ENCODE results near the gene STAT1. TPM values are rescaled to one million over a fixed set of nuclear protein-coding genes. Genes with fewer than 3 reads are reported as not detected.

Gene STAT1
- total RNA-seq, 1 donor from 2014 or later, result 29.0 TPM

DNA sequence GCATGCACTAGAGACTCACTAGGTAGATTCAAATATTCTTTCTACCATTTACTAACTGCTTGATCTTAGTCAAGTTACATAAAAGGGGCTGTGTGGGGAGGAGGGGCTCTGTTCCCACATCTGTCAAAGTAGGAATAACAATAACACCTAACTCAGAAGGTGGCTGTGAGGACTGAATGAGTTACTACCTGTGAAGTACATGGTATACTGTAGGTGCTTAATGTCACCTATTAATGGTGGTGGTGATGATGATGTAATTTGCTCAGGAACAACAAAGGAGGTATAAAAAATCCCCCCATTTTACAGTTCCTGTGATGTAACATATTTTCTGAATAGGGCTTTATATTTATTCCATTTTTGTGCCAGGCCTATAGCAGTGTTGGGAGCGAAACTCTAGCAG, 40.7 kb downstream of the STAT1 start:
- FAIRE-seq (no peak), DNase-seq (ENCODE audit: low read depth) (no peak)
- TF ChIP-seq, protein P1, sequence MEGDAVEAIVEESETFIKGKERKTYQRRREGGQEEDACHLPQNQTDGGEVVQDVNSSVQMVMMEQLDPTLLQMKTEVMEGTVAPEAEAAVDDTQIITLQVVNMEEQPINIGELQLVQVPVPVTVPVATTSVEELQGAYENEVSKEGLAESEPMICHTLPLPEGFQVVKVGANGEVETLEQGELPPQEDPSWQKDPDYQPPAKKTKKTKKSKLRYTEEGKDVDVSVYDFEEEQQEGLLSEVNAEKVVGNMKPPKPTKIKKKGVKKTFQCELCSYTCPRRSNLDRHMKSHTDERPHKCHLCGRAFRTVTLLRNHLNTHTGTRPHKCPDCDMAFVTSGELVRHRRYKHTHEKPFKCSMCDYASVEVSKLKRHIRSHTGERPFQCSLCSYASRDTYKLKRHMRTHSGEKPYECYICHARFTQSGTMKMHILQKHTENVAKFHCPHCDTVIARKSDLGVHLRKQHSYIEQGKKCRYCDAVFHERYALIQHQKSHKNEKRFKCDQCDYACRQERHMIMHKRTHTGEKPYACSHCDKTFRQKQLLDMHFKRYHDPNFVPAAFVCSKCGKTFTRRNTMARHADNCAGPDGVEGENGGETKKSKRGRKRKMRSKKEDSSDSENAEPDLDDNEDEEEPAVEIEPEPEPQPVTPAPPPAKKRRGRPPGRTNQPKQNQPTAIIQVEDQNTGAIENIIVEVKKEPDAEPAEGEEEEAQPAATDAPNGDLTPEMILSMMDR (IDR thresholded peaks at IDR 0.05; ENCODE audit: insufficient read depth, low read length, severe bottlenecking), result no peak
- Histone ChIP-seq H3K4me3 (ENCODE audit: low read depth, low read length) (no peak overlapping the region), H3K36me3 (ENCODE audit: control insufficient read depth, insufficient read depth, low read length) (peaks cover 24% of the 10 kb centered on the region), H3K27me3 (ENCODE audit: control insufficient read depth, insufficient read depth, low read length) (no peaks in the 10 kb centered on the region)

DNA sequence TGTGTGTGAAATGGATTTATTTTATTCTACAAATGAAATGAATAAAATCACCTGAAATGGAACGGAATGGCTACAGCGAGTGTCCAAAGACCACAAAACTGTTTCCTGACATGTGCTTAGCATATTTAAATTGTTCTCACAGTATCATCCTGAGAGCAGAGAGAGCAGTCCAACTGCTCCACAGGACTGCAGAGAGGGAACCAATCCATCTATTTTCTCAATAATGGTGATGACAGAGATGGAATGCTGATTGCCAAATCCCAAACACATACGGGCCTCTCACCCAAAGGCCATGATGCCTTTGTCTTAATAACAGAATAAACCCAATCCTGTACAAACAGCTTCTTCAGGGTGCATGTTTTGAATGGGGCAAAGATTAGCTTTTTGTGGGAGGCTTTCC, 41.1 kb downstream of the STAT1 start:
- TF ChIP-seq, protein P1 (IDR thresholded peaks at IDR 0.05; ENCODE audit: insufficient read depth, low read length, severe bottlenecking), result no peak
- Histone ChIP-seq H3K36me3 (ENCODE audit: control insufficient read depth, insufficient read depth, low read length) (peaks cover 23% of the 10 kb centered on the region), H3K4me3 (ENCODE audit: low read depth, low read length) (no peak overlapping the region), H3K27me3 (ENCODE audit: control insufficient read depth, insufficient read depth, low read length) (no peaks in the 10 kb centered on the region)
- FAIRE-seq, result no peak
- no peak for DNase-seq (ENCODE audit: low read depth)

DNA sequence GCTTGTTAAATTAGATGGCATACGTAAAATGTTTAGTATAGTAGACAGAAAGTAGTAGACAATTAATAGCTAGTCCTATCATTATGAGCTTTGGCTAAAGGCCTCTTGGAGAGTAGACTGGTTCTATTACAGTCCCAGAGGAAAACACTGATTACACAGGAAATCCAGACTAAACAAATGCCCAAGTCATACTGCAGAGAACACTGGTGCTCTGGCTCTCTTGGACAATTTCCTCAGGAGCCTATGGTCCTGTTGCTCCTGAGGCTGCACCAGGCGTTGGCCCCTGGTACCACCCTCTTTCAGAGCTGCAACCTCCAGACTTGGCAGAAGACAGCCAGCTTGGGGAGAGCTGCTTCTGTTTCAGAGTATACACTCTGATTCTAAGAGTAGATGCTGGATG, 41.8 kb downstream of the STAT1 start:
- no peak for FAIRE-seq
- DNase-seq (ENCODE audit: low read depth), result no peak
- no peaks in the 10 kb centered on the region for H3K27me3 ChIP-seq (ENCODE audit: control insufficient read depth, insufficient read depth, low read length)
- TF ChIP-seq, protein P1 (IDR thresholded peaks at IDR 0.05; ENCODE audit: insufficient read depth, low read length, severe bottlenecking), result no peak
- H3K4me3 ChIP-seq (ENCODE audit: low read depth, low read length), result no peak overlapping the region
- peaks cover 21% of the 10 kb centered on the region for H3K36me3 ChIP-seq (ENCODE audit: control insufficient read depth, insufficient read depth, low read length)

DNA sequence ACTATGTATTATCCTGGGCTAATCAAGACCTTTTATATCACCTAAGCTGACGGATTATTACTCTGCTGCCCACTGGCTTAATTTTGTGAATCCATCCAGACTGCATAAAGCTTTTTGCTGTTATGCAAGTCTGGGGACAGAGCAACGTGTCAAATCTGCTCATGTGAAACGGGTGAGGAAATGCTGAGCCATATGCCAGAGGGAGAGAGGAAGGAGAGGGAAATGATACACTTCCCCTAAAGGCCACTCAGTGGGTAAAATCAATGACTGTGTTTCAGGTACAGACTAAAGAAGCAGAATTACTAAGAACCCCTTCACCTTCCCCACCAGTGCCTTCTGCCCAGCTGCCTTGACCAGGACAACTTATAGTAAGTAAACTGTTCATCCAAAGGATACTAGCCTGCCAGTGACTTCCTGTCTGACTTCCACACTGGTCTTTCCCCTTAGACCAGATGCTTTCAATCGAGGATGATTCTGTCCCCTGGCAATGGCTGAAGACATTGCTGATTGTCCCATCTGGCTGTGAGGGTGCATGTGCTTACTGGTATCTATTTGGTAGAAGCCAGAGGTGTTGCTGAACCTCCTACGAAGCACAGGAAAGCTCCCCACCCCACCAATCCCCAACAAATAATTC, 43.0 kb downstream of the STAT1 start:
- Histone ChIP-seq H3K36me3 (ENCODE audit: control insufficient read depth, insufficient read depth, low read length) (peaks cover 22% of the 10 kb centered on the region), H3K27me3 (ENCODE audit: control insufficient read depth, insufficient read depth, low read length) (no peaks in the 10 kb centered on the region), H3K4me3 (ENCODE audit: low read depth, low read length) (no peak overlapping the region)
- no peak for DNase-seq (ENCODE audit: low read depth)
- TF ChIP-seq, protein P1 (IDR thresholded peaks at IDR 0.05; ENCODE audit: insufficient read depth, low read length, severe bottlenecking), result no peak
- FAIRE-seq, result no peak

DNA sequence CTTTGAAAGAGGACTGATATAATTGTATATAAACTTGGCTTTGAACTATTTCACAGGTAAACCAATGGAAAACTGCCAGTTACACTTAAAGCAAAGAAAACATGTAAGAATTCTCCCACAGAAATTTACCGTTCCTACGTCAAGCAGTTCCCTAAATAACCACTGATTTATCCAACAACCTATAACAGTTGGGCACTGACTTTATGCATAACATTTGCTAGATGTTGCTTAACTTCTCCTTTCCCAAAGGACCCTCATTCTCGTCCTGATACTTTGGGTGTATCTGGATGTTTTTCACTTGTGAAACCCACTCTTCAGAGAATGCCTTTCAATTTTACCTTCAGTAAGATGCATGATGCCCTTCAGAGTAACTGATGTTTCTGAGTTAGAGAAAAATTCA, 43.8 kb downstream of the STAT1 start:
- Histone ChIP-seq H3K4me3 (ENCODE audit: low read depth, low read length) (no peak overlapping the region), H3K27me3 (ENCODE audit: control insufficient read depth, insufficient read depth, low read length) (no peaks in the 10 kb centered on the region), H3K36me3 (ENCODE audit: control insufficient read depth, insufficient read depth, low read length) (peaks cover 18% of the 10 kb centered on the region)
- FAIRE-seq (no peak), DNase-seq (ENCODE audit: low read depth) (no peak)
- TF ChIP-seq, protein P1 (IDR thresholded peaks at IDR 0.05; ENCODE audit: insufficient read depth, low read length, severe bottlenecking), result no peak

DNA sequence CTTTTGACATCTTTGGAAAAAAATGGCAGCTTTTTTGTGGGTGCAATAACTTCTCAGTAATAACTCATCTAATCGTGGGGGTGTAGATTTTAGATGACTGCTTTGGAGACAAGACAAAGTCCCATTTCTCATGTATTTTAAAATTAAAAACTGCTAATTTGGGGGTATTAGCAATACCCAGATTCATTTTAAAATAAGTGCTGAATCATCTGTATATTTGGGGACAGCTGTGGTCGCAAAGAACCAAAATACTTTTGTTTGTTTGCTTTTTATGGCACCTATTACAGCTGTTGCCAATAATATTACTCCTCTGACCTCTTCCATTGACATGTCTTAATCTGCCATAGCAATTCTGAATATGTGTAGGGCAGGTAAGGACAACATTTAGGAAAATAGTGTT, 45.4 kb downstream of the STAT1 start:
- no peak for FAIRE-seq
- H3K27me3 ChIP-seq (ENCODE audit: control insufficient read depth, insufficient read depth, low read length), result no peaks in the 10 kb centered on the region
- no peak for DNase-seq (ENCODE audit: low read depth)
- H3K36me3 ChIP-seq (ENCODE audit: control insufficient read depth, insufficient read depth, low read length), result peaks cover 13% of the 10 kb centered on the region
- TF ChIP-seq, protein P1 (IDR thresholded peaks at IDR 0.05; ENCODE audit: insufficient read depth, low read length, severe bottlenecking), result no peak
- no peak overlapping the region for H3K4me3 ChIP-seq (ENCODE audit: low read depth, low read length)
